RPMI8226 (cell line): ENCODE measurements around the gene TBRG4.
A peak's percentile ranks its signal among the peaks of the same experiment; 100 is the strongest.
"Not testable (repeated sequence)": the region's sequence is repeated elsewhere in the genome, so short reads cannot be mapped to it uniquely, and the experiment has no call there.

Source experiments
- DNase-seq: peaks from one replicate; pipeline ENCODE4 v3.0.0-alpha.2; 2015

TBRG4 gene

GRCh38 chr7:45114257-45114656, 2.8 kb upstream of the TBRG4 start:
- not testable (repeated sequence) for DNase-seq

- peak; percentile 67 for DNase-seq
Measured at GRCh38 chr7:45112648-45113047, 1.2 kb upstream of the TBRG4 start.

- no peak for DNase-seq
Measured at GRCh38 chr7:45108863-45109262, 2.6 kb downstream of the TBRG4 start.

DNA sequence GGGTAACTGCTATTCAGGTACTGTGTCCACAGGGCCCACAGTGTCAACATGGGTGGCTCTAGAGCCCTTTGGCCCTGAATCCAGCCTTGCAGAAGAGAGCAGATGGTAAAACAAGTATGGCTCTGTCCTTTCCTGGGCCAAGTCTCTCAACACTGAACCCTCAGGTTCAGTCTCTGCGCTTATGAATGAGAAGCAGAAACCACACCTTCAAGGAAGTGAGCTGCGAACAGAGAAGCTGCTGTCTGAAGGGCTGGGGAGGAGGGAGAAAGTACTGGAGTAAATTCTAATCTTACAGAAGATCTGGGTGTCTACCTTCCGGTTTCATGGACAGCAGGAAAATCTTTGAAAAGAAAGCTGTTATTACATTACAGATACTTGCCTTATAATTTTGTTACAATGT, 4.1 kb downstream of the TBRG4 start:
- DNase-seq, result no peak

- DNase-seq, result no peak
Measured at GRCh38 chr7:45106820-45107219, 4.7 kb downstream of the TBRG4 start.

GRCh38 chr7:45105588-45106188, 5.8 kb downstream of the TBRG4 start:
- no peak for DNase-seq

DNA sequence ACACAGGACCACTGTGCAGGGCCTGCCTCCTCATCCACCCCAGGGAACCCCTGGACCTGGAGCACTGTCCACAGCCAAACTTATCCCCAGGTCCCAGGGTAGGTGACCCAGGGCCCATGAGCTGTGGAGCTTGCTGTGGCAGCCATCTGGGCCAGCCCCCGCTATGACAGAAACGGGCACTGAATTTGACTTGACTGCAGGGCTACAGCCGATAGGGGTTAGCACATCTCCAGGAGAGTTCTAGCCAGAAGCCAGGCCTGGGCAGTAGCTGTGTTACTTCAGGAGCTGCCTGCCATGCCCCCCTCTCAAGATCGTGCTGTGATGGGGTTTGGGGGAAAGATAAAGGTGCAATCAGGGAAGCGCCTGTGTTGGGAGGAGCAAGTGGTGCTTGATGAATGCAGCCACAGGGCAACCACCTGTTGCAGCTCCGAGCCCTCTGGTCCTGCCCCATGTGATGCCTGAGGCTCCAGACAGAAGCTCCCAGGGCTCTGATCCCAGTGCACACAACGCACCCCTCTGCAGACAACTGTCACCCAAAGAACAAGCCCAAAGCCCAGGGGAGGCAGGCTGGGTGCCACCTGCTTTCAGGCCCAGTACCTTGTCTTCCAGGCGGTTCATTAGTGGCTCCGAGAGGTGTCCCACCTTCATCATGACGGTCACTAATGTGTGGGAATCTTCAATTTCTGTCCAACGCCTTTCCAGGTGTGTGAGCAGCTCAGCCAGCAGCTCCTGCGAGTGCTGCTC, 6.5 kb downstream of the TBRG4 start:
- no peak for DNase-seq

DNA sequence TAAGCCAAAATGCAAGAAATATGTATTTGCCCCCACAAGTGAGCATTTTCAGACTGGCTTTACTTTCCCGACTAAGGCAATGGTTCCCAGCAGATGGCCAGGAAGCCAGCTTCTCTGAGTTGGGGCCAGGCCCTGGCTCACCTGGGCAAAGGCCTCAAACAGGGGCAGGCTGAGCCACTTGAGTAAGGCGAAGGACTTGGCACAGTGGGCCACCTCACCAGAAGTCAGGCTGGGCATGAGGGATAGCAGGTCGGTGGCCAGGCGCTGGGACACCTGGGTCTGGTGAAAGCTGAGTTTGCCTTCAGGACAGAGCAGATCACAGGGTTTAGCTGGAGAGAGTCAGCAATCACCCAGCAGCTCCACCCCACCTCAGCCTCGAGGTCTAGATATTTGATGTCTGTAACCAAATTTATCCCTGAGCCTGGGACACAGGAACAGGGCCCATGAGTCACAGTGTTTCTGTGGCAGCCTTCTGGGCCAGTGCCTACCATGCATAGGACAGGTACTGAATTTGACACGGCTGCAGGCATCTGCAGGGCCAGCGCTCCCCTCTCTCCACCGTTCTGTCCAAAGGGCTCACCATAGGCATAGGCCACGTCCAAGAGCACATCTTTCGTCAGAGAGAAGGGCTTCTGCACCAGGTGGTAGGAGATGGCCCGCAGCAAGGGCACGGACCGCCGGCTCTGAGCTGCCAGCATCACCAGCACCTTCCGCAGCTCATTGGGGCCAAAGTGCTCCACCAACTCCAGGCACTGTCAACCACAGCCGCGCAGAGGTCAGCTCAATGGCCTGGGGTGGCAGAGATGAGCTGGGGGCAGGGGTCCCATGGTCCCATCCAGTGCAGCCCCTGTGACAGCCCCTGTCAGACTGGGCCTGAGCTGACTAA, 7.3 kb downstream of the TBRG4 start:
- no peak for DNase-seq

DNA sequence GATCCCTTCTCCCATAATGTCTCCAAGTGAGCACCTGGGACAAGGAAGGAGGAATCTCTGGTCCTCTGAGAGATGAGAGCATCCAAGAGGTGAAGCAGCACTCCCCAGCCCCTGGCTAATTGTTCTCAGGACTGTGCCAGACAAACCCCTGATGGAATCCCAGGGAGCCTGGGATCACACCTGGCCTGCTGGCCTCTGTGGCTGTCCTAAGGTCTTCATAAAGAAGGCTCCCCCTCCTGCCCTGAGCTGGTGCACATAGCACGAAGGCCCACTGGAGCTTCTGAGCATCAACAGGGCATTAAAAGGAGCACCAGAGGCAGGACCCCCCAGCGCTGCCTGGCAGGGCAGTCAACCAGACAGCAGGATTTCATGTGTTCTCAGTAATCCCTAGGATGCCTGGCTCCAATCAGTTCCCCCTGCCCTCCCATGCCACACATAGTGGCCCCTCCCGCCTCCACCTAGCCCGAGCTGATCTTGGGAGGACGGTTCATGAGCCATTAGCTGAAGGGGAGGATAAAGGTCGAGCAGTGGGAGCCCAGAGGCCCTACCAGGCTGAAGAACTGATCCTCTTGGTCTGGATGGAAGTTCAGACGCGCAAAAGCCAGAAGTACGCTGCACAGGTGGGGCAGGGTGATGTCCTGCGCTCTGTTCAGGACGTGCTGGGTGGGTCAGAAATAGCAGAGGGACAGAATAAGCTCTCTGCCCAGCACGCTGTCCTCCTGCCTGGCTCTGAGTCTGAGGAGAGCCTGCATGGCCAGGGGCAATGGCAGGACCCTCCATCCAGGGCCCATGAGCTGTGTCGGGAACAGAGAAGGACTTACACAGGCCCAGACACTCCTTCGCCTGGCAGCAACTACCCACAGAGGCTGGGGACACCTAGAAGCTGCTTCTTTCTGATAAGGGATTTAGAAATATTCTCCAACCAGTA, 8.4 kb downstream of the TBRG4 start:
- DNase-seq, result no peak

DNA sequence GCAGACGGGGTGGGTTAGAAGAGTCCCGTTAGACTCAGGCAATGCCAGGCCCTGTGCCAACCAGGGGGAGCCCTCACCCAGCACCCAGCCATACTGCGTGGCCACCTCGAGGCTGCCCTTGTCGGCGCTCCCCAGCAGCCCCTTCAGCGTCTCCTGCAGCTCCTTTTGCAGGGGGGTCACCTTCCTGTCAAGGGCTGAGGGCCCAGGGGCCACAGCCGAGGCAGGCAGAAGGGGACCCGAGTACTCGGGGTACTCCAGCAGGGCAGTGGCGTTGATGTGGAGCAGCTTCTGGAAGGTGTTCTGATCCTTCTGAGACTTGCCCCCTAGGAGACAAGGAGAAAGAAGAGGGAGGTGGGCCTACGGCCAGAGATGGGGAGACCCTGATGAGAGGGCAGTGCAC, 9.7 kb downstream of the TBRG4 start:
- no peak for DNase-seq

DNA sequence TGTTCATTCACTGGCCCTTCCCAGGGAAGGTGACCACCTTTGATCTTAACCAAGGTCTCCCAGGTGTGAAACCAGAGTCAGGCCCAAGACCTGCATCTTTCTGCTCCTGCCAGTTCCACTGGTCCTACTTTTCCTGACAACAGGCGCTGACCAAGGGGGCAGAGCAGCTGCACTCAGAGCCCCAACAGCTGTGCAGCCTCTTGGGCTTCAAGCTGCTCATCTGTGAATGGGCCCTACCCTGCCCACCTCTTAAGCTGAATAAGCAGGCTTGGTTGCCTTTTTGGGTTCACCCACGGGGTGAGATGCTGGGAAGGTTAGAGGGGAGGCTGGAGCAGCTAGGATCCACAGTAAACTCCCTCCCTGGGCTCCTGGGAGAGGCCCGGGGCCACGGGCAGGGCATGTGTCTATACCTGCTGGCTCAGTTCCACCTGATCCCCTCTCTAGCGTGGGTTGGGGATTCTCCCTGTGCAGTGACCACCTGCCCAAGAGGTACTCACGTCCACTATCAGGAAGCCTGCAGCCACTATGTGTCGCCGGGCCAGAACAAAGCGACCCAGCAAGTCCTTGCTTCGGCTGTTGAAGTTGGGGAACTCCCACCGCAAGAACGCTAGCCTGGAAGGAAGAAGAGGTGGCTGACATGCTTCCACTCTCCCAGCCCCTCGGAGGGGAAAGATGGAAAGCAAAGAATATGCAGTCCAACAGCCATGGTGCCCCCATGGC, 10.6 kb downstream of the TBRG4 start:
- DNase-seq, result no peak

DNA sequence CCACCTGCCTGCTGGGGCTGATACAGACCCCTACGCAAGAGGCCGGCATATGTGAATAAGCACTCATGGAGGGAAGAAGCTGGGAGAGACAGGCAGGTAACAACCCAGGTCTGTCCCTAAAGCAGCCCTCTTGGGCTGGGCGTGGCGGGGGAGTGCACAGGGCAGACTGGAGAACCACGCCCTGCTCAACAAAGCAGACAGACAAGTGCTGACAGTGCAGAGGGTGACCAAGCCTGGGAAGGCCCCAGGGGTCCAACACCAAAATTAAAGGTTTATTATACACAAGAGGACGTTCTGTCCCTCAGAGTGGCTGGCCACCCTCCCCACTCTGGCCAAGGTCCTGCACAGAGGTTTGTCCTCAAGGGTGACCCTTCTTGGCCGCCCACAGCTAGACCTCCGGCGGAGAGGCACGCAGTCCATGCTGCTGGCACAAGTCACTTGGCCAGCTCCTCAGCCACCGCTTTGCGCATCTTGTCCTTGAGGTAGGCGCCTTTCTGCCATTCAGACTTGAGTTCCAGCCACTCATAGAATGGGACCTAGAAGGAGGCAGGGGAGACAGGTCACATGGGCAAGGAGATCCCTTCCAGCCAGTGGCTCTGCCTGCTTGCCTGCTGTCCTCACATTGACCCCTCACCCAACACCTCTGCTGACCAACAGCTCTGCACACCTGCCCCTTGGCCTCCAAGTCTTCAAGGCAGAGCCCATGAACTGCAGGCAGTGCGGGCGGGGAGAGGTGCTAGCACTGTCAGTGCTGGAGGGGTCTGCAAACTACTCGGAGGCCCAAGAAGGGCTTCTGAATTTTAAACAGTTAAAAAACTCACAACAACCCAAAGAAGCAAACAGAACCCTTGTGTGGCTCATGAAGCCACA, 11.4 kb downstream of the TBRG4 start:
- DNase-seq, result no peak

- peak; percentile 16 for DNase-seq
Measured at GRCh38 chr7:45098983-45099839, 12.3 kb downstream of the TBRG4 start.

GRCh38 chr7:45092931-45093235, 18.6 kb downstream of the TBRG4 start:
- DNase-seq, result no peak

- DNase-seq, result no peak
Measured at GRCh38 chr7:45092100-45092930, 19.2 kb downstream of the TBRG4 start.

GRCh38 chr7:45089341-45089891, 22.1 kb downstream of the TBRG4 start:
- DNase-seq, result peak; percentile 68

DNA sequence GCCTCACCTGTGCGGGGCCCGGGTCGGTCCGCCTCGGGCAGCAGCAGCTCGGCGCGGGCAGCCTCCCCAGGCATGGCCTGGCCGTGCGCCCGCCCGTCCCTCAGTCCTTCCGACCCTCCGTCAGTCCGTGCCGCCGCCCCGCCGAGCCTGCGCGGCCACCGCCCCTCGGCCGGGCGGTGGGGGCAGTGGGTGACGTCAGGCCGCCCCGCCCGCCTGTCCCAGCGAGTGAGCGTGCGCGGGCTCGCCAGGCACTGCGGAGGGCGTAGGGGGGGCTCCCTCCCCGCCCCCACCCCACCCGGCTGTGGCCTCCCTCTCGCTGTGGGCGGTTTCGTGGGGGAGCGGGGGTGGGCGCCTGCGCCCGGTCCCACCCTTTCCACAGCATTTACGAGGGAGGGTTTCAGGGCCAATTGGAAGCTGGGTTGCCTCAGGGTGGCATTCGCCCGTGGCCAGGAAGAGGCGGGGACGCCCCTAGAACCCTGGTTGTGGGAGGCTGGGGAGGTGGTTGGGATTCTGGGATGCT, 22.6 kb downstream of the TBRG4 start, which contains the start of gene NACAD:
Gene NACAD, minus strand, starts transcription at position 149 of the 520 bp plus-strand sequence. Its CDS starts 75 bp downstream, at position 74.
- no peak for DNase-seq

- no peak for DNase-seq
Measured at GRCh38 chr7:45088146-45088701, 23.3 kb downstream of the TBRG4 start.
